H7 (cell line): ENCODE results near the gene ASIC4. TPM values are rescaled to one million over a fixed set of nuclear protein-coding genes. Genes with fewer than 3 reads are reported as not detected.

Experiments used
- DNase-seq: peaks from one replicate; pipeline ENCODE4 v3.0.0; 2012
- H3K27me3 ChIP-seq: 2 replicates; pipeline ENCODE4 v1.6.0; 2011; ENCODE audit warnings: mild to moderate bottlenecking, low read length; ENCODE audit not compliant: control insufficient read depth, insufficient read depth
- H3K36me3 ChIP-seq: replicated peaks from 2 replicates; pipeline ENCODE4 v1.5.1; 2011; ENCODE audit warnings: low read length; ENCODE audit not compliant: control insufficient read depth, insufficient read depth
- H3K4me3 ChIP-seq: 2 replicates; pipeline ENCODE4 v1.5.1; 2011; ENCODE audit warnings: low read depth, mild to moderate bottlenecking, control low read depth, low read length, moderate library complexity; ENCODE audit not compliant: insufficient read depth
- total RNA-seq: library from RNA; depleted of rRNA; stranded (reverse); fragments of >200 nt; shearing (Covaris generic); gene quantifications from 2 replicates; pipeline ENCODE4 v1.2.3, GENCODE V29; 2014

The ASIC4 gene
- total RNA-seq, 1 experiment from 2014 or later: 0.07 TPM

- Histone ChIP-seq H3K4me3 (no peak overlapping the region), H3K27me3 (peaks cover 21% of the 10 kb centered on the region), H3K36me3 (no peaks in the 10 kb centered on the region)
- no peak for DNase-seq
Observed at GRCh38 chr2:219489315-219489714, 25.0 kb upstream of the ASIC4 start.

- no peaks in the 10 kb centered on the region for H3K36me3 ChIP-seq
- H3K4me3 ChIP-seq: no peak overlapping the region
- DNase-seq: peak; percentile 89
- peaks cover 16% of the 10 kb centered on the region for H3K27me3 ChIP-seq
Observed at GRCh38 chr2:219490186-219490585, 24.1 kb upstream of the ASIC4 start.

GRCh38 chr2:219490600-219491130 is 23.6 kb upstream of the ASIC4 start:
- H3K36me3 ChIP-seq: no peaks in the 10 kb centered on the region
- H3K4me3 ChIP-seq: no peak overlapping the region
- no peak for DNase-seq
- peaks cover 13% of the 10 kb centered on the region for H3K27me3 ChIP-seq

DNA sequence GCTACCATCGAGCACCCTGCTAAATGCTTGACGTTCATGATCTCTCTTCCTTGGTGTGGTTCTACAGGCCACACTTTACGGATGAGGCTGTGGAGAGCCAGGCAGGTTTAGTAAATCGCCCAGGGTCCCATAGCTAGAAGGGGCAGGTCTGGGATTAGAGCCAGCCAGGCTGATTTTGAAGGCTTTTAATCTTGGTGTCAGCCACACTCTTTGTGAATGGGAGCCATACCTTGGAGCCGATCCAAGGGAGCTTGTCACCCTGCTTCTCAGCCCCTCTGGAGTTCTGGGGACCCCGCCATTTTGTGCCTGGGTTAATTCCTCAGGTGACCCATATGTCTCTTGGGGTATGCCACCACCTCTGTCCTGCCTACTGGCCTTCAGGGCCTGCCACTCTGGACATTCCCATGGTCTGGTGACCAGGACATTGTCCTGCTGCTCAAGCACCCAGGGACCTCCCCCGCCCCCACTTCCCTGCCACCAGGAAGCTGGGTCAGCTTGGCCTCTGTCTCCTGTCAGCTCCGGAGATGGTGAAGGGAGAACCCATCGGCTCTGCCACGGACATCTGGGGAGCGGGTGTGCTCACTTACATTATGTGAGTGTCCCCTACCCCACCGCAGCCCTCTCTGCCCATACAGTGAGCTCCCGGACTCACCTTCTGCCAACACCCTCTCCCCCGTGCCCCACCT is 22.9 kb upstream of the ASIC4 start:
- H3K36me3 ChIP-seq: no peaks in the 10 kb centered on the region
- H3K27me3 ChIP-seq: peaks cover 15% of the 10 kb centered on the region
- DNase-seq: no peak
- H3K4me3 ChIP-seq: no peak overlapping the region

GRCh38 chr2:219492575-219492974 is 21.7 kb upstream of the ASIC4 start:
- peak; percentile 93 for DNase-seq

DNA sequence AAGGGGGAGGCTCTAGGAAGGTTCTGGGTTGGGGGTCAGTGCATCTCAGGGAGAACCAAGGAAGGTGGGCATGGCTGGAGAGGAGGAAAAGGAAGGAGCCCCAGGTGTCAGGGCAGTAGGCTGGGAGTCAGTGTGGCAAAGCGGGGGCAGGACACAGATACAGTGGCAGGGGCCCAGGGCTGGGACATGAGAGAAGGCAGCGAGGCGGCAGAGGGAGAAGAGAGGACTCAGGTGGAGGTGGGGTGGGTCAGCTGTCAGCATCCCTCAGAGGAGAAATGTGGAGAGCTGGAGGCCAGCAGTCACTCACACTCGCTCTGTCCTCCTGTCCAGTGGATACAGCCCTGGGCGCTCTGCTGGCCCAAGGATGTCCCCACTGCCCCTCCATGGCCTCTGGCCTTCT is 21.2 kb upstream of the ASIC4 start:
- H3K4me3 ChIP-seq: no peak overlapping the region
- DNase-seq: no peak
- H3K36me3 ChIP-seq: no peaks in the 10 kb centered on the region
- peaks cover 28% of the 10 kb centered on the region for H3K27me3 ChIP-seq

More at GRCh38 chr2:219492575-219492974, 21.7 kb upstream of the ASIC4 start:
- no peaks in the 10 kb centered on the region for H3K36me3 ChIP-seq
- H3K4me3 ChIP-seq: no peak overlapping the region
- H3K27me3 ChIP-seq: peaks cover 25% of the 10 kb centered on the region

DNA sequence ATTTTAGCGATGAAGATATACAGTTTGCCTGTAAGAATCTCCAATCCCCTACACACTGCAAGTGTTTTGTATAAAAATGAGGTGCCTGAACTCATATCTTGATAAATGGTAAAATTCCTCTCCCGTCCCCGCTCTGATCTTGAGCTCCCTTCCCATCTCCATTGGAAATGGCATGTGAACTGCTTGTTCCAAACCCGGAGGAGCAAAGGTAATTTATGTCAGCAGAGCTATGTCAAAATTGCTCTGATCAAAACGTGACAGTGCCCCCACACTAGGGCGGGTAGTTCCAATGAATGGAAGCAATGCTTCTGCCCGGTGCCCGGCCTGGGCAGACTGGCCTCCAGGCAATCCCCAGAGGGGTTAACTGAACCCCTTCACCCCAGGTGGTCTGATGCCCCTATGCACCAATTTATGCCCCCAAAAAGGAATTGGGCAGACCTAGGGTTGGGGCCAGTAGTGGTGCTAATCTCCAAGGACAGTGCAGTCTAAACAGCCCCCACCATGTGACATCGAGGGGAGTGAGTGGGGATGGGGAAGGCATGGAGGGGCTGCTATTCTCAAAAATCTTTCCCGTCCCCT is 19.2 kb upstream of the ASIC4 start:
- H3K36me3 ChIP-seq: no peaks in the 10 kb centered on the region
- H3K4me3 ChIP-seq: no peak overlapping the region
- no peak for DNase-seq
- peaks cover 28% of the 10 kb centered on the region for H3K27me3 ChIP-seq

- H3K36me3 ChIP-seq: no peaks in the 10 kb centered on the region
- peak; percentile 96 for DNase-seq
- peaks cover 28% of the 10 kb centered on the region for H3K27me3 ChIP-seq
- H3K4me3 ChIP-seq: no peak overlapping the region
Observed at GRCh38 chr2:219495531-219496122, 18.7 kb upstream of the ASIC4 start.

DNA sequence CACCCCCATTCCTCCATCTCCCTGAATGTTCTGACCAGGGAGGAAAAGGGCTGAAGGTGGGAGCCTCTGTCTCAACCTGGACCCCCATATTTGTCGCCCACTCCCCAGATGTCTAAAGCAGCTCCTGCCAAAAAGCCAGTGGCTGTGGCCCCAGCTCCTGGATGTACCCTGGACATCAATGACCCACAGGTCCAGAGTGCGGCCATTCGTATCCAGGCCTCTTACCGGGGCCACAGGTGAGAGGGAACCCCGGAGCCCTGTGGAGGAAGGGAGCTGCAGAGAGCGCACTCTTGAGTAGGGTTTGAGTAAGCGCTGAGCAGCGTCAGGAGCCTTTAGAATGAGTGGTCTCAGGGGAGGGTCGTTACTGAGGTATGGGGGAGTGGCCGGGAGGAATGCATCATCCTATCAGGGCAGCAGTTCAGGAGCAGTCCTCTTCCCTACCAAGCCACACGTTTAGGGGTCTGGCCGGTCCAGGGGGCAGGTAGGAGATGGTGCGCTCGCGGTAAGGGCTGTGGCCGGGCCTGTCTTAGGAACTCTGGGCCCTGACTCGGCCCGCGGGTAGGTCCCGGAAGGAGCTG is 17.9 kb upstream of the ASIC4 start:
- no peak for DNase-seq
- H3K4me3 ChIP-seq: no peak overlapping the region; the same call in 1 of the 2 replicates
- peaks cover 28% of the 10 kb centered on the region for H3K27me3 ChIP-seq
- H3K36me3 ChIP-seq: no peaks in the 10 kb centered on the region

DNA sequence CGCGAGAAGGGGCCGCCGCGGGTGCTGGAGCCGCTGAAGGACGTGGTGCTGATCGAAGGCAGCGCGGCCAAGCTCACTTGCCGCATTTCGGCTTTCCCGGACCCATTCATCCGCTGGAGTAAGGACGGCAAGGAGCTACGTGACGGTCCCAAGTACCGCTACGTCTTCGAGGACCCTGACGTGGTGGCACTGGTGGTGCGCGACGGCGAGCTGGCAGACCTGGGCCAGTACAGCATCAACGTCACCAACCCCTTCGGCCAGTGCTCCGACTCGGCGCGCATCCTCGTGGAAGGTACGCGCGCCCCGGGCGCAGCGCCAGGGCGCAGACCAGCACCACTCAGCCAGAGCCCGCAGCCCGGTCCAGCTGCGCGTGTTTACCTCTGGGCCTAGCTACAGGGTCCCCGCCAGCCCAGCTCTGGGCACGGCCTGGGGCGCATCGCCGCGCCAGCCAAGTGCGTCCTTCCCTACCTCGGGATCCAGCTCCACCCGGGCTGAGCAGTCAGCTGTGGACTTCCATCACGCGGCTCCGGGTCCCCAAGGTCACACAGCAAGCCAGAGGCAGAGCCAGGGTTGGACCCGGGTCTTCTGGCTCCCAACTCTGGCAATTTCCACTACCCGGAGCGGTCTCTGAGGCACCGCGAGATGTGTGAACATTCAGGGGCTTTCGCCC is 17.3 kb upstream of the ASIC4 start:
- DNase-seq: no peak
- Histone ChIP-seq H3K4me3 (peak overlapping the region; percentile 77; the same call in 1 of the 2 replicates), H3K36me3 (no peaks in the 10 kb centered on the region), H3K27me3 (peaks cover 28% of the 10 kb centered on the region)

- Histone ChIP-seq H3K27me3 (peaks cover 28% of the 10 kb centered on the region), H3K4me3 (peak overlapping the region; percentile 77), H3K36me3 (no peaks in the 10 kb centered on the region)
- peak; percentile 93 for DNase-seq
Observed at GRCh38 chr2:219497495-219498279, 16.6 kb upstream of the ASIC4 start.

DNA sequence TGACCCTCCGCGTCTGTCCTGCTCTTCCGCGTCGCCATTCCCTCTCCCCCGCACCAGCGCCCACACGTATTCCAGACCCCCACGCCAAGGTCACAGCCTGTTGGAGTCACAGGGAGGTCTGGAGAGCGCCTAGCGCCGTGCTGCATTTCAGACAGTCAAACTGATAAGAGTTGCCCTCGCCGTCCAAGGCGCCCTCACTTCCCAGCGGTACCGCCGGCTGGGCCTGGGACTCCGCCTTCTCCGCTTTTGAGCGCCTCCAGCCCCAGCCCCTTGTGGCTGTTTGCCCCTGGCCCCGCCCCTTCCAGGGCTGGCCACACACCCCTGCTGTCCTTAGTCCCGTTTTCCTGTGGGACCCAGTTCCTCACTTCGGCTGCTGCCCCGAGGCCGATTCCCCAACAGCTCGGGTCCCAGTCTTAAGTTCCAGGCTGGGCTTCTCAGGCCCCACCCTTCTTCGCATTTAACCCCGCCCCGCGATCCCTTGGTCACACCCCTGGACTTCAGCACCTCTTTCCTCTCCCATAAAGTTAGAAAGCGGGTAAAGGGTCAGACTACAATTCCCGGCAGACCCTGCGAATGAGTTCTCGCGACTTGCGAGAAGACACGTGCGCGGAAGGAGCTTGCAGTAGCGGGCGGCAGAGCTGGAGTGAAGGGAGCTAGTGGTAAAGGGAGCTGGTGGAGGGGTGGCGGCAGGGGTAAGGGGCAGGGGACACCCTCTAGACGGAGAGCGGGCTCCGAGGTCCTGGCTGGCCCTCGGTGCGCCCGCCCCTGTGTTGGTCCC is 15.8 kb upstream of the ASIC4 start, which contains the start of gene GMPPA:
TSS of gene GMPPA (plus strand) at position 612 of the 778 bp plus-strand sequence. CDS start 1,085 bp downstream, outside the sequence.
- Histone ChIP-seq H3K27me3 (peaks cover 28% of the 10 kb centered on the region), H3K4me3 (peak within 1 kb of the TSS; percentile 77)

DNA sequence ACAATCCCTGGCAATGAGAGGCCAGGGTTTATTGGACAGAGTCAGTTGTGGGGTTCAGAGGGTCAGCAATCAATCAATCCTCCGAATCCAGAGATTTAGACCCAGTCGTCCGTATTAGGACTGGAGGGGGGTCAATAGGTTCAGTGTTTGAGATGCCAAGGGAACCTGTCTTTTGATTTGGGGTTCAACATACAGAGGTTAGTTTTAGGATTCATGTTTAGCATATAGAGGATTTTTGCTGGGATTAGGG is 15.3 kb upstream of the ASIC4 start:
- peaks cover 28% of the 10 kb centered on the region for H3K27me3 ChIP-seq
- peaks cover 4% of the 10 kb centered on the region for H3K36me3 ChIP-seq
- DNase-seq: no peak
- H3K4me3 ChIP-seq: peak overlapping the region; percentile 45

More for the DNA sequence above, 15.8 kb upstream of the ASIC4 start, which contains the start of gene GMPPA:
- H3K36me3 ChIP-seq: peaks cover 2% of the 10 kb centered on the region; the same call in 1 of the 2 replicates
- peak; percentile 98 for DNase-seq
